GM12878 (cell line): ENCODE data around the gene RIPOR1. TPM values are rescaled to one million over a fixed set of nuclear protein-coding genes. Genes with fewer than 3 reads are reported as not detected.

Experiments used
- DPF2 ChIP-seq: fragments of 450-650 bp; IDR thresholded peaks from 2 replicates; pipeline ENCODE4 v1.6.1; 2017; ENCODE audit warnings: mild to moderate bottlenecking
- IKZF1 ChIP-seq: fragments of 450-650 bp; conservative IDR thresholded peaks from 2 replicates; pipeline ENCODE4 v1.6.1; 2017; ENCODE audit warnings: antibody characterized with exemption, mild to moderate bottlenecking
- KDM1A ChIP-seq: fragments of 200-600 bp; sonication (generic); IDR thresholded peaks from 2 replicates; pipeline ENCODE4 v1.6.1; 2016; ENCODE audit warnings: borderline replicate concordance
- MEF2A ChIP-seq: IDR thresholded peaks from 2 replicates; pipeline ENCODE4 v1.6.1; 2011; ENCODE audit warnings: low read depth, mild to moderate bottlenecking, low read length, moderate library complexity; ENCODE audit not compliant: insufficient read depth
- MTA3 ChIP-seq: IDR thresholded peaks from 2 replicates; pipeline ENCODE4 v1.6.1; 2012; ENCODE audit warnings: low read length, inconsistent platforms, borderline replicate concordance
- MYB ChIP-seq: fragments of 150-350 bp; IDR thresholded peaks from 2 replicates; pipeline ENCODE4 v1.6.1; 2014; ENCODE audit warnings: mild to moderate bottlenecking, low read depth, low read length, borderline replicate concordance
- RFX5 ChIP-seq: IDR thresholded peaks from 2 replicates; pipeline ENCODE4 v1.6.1; 2011; ENCODE audit warnings: low read depth, low read length, improper control_type of control experiment
- SIN3A ChIP-seq: IDR thresholded peaks from 2 replicates; pipeline ENCODE4 v1.6.1; 2012; ENCODE audit warnings: low read depth, low read length, improper control_type of control experiment
- ZNF24 ChIP-seq: fragments of 450-650 bp; IDR thresholded peaks from 2 replicates; pipeline ENCODE4 v1.6.1; 2017; ENCODE audit warnings: antibody characterized with exemption, mild to moderate bottlenecking
- ZNF274 ChIP-seq: IDR thresholded peaks from one replicate; pipeline ENCODE4 v1.8.0; 2011; ENCODE audit not compliant: insufficient read length, insufficient read depth
- polyA plus RNA-seq, 11 experiments: library from polyadenylated mRNA; depleted of rRNA in 4 of 11; unstranded in 6 of 11; stranded (reverse) in 5 of 11; fragments of >200 nt; fragmentation: Nextera tagmentation in 4 of 11; fragmentation: Illumina TruSeq in 1 of 11; extraction: Ambion mirVana in 4 of 11; extraction: Trizol in 1 of 11; gene quantifications; 1 replicate in 1 of 11; 2 replicates in 10 of 11; pipeline versions ENCODE4 v1.2.1 to v1.2.3, GENCODE V29; 2011 to 2016; ENCODE audit warnings: inconsistent platforms in 2 of 11, missing spikeins in 2 of 11, low read depth in 1 of 11
- total RNA-seq, 4 experiments: library from RNA; depleted of rRNA in 3 of 4; stranded (reverse); fragments of >200 nt in 3 of 4; fragmentation: Illumina TruSeq in 1 of 4; extraction: Trizol in 1 of 4; gene quantifications; 2 replicates each; pipeline versions ENCODE4 v1.2.1 to v1.2.3, GENCODE V29; 2013 to 2021
- TF ChIP-seq, protein P1 (sequence below): IDR thresholded peaks from 2 replicates; pipeline ENCODE4 v1.6.1; 2012; ENCODE audit warnings: mild to moderate bottlenecking, low read depth, low read length

RIPOR1 gene
- total and polyA plus RNA-seq, 10 of the 15 experiments (the other 5 are each of a cell fraction or from before 2014, with no cell fraction given), result 0.13 to 28.5 (median 7.0) TPM

DNA sequence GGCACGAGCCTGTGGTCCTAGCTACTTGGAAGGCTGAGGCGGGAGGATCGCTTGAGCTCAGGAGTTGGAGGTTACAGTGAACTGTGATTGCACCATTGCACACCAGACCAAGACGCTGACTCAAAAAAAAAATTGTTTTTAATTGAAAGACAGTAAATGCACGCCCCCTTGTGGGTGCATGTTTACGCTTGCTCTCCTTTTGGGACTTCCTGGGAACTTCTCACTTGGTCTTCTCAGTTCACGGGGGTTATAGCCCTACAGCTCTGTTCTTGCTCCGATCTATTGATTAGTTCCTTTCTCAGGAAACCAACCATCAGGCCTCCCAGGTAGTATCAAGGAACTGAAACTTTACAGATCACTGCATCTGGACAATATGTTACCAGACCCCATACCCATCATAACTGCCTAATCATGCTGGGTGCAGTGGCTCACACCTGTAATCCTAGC is 14.2 kb upstream of the RIPOR1 start (continued):
- no peak for TF ChIP-seq ZNF24
- no peak for TF ChIP-seq ZNF274
- no peak for TF ChIP-seq RFX5
- no peak for TF ChIP-seq MYB
- peak; percentile 59; the same call in 1 of the 2 replicates for TF ChIP-seq MEF2A
- TF ChIP-seq KDM1A, result no peak
- TF ChIP-seq SIN3A, result no peak
- TF ChIP-seq DPF2, result peak; percentile 57; the same call in 1 of the 2 replicates
- TF ChIP-seq, protein P1, sequence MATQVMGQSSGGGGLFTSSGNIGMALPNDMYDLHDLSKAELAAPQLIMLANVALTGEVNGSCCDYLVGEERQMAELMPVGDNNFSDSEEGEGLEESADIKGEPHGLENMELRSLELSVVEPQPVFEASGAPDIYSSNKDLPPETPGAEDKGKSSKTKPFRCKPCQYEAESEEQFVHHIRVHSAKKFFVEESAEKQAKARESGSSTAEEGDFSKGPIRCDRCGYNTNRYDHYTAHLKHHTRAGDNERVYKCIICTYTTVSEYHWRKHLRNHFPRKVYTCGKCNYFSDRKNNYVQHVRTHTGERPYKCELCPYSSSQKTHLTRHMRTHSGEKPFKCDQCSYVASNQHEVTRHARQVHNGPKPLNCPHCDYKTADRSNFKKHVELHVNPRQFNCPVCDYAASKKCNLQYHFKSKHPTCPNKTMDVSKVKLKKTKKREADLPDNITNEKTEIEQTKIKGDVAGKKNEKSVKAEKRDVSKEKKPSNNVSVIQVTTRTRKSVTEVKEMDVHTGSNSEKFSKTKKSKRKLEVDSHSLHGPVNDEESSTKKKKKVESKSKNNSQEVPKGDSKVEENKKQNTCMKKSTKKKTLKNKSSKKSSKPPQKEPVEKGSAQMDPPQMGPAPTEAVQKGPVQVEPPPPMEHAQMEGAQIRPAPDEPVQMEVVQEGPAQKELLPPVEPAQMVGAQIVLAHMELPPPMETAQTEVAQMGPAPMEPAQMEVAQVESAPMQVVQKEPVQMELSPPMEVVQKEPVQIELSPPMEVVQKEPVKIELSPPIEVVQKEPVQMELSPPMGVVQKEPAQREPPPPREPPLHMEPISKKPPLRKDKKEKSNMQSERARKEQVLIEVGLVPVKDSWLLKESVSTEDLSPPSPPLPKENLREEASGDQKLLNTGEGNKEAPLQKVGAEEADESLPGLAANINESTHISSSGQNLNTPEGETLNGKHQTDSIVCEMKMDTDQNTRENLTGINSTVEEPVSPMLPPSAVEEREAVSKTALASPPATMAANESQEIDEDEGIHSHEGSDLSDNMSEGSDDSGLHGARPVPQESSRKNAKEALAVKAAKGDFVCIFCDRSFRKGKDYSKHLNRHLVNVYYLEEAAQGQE, result no peak
- peak; percentile 74 for TF ChIP-seq IKZF1
- no peak for TF ChIP-seq MTA3
